B cell (primary cell): Measurements from ENCODE around the gene GEMIN7. TPM values are rescaled to one million over a fixed set of nuclear protein-coding genes. Genes with fewer than 3 reads are reported as not detected.

ENCODE experiments used
- ATAC-seq: fragments of 200-7000 bp; cut with Tn5 transposase; one replicate; pipeline ENCODE4 v1.10.0; 2021; ENCODE audit warnings: low read depth, mild to moderate bottlenecking, moderate number of reproducible peaks, moderate library complexity
- CTCF ChIA-PET: fragments of 350-600 bp; sonication (Branson Sonifier 250); formaldehyde crosslinking; loops from one replicate; lab custom pipeline; 2021; ENCODE audit warnings: antibody characterized with exemption, inconsistent platforms; lab: Charles Lee
- POLR2A ChIA-PET: fragments of 350-600 bp; sonication (Branson Sonifier 250); formaldehyde crosslinking; loops from one replicate; lab custom pipeline; 2021; ENCODE audit warnings: antibody characterized with exemption; lab: Charles Lee
- DNase-seq: peaks from one replicate; pipeline ENCODE4 v3.0.0; 2013
- H2AFZ ChIP-seq: 2 replicates; pipeline ENCODE4 v1.6.1; 2012; ENCODE audit warnings: mild to moderate bottlenecking, low read depth, low read length; ENCODE audit not compliant: insufficient read depth, poor library complexity, severe bottlenecking
- H3K27ac ChIP-seq, 2 donors: 1 replicate in 1 of 2; 2 replicates in 1 of 2; pipeline ENCODE4 v1.5.1; 2012 to 2013; ENCODE audit warnings: low read length in 2 of 2, mild to moderate bottlenecking in 2 of 2, moderate library complexity in 1 of 2
- H3K27me3 ChIP-seq, 4 experiments: fragments of 200-600 bp in 1 of 4; sonication (generic) in 1 of 4; replicated peaks in 1 of 4; 1 replicate in 2 of 4; 2 replicates in 2 of 4; pipeline versions ENCODE4 v1.6.1 to v1.7.0; 2013 to 2016; ENCODE audit warnings: low read length in 3 of 4, mild to moderate bottlenecking in 2 of 4, mixed read lengths in 1 of 4, moderate library complexity in 1 of 4; ENCODE audit not compliant: insufficient read depth in 4 of 4, control insufficient read depth in 3 of 4; ENCODE audit errors: control extremely low read depth in 1 of 4
- H3K36me3 ChIP-seq, 2 experiments: replicated peaks in 1 of 2; 1 replicate in 1 of 2; 2 replicates in 1 of 2; pipeline versions ENCODE4 v1.6.1 to v1.7.1; 2013; ENCODE audit warnings: low read length in 1 of 2; ENCODE audit not compliant: insufficient read depth in 2 of 2, control insufficient read depth in 1 of 2; ENCODE audit errors: control extremely low read depth in 1 of 2, extremely low read depth in 1 of 2
- H3K4me1 ChIP-seq, 2 donors: fragments of 200-600 bp in 1 of 2; sonication (generic) in 1 of 2; 1 replicate in 1 of 2; 2 replicates in 1 of 2; pipeline versions ENCODE4 v1.5.1 to v1.6.1; 2013 to 2017; ENCODE audit warnings: low read length in 2 of 2; ENCODE audit not compliant: control insufficient read depth in 2 of 2, insufficient read depth in 2 of 2
- H3K4me2 ChIP-seq: replicated peaks from 2 replicates; pipeline ENCODE3; 2012; ENCODE audit warnings: mild to moderate bottlenecking, low read depth, low read length; ENCODE audit not compliant: poor library complexity, severe bottlenecking
- H3K4me3 ChIP-seq, 5 experiments: fragments of 200-600 bp in 1 of 5; sonication (generic) in 1 of 5; 1 replicate in 3 of 5; 2 replicates in 2 of 5; pipeline versions ENCODE4 v1.5.1 to v1.7.0; 2011 to 2016; ENCODE audit warnings: low read length in 4 of 5, mild to moderate bottlenecking in 4 of 5, low read depth in 2 of 5, control low read depth in 1 of 5, moderate library complexity in 1 of 5; ENCODE audit not compliant: insufficient read depth in 1 of 5; ENCODE audit errors: control extremely low read depth in 1 of 5, extremely low read depth in 1 of 5
- H3K79me2 ChIP-seq: fragments of 200-600 bp; sonication (generic); one replicate; pipeline ENCODE4 v1.6.0; 2016; ENCODE audit warnings: low read length; ENCODE audit not compliant: control insufficient read depth, insufficient read depth
- H3K9ac ChIP-seq: fragments of 200-600 bp; sonication (generic); 2 replicates; pipeline ENCODE4 v1.6.1; 2017; ENCODE audit warnings: mild to moderate bottlenecking, low read length, moderate library complexity
- H3K9me3 ChIP-seq, 3 donors: one replicate each; pipeline versions ENCODE4 v1.6.1 to v1.7.1; 2013; ENCODE audit warnings: low read length in 2 of 3; ENCODE audit not compliant: control insufficient read depth in 2 of 3, insufficient read depth in 1 of 3; ENCODE audit errors: control extremely low read depth in 1 of 3
- H4K20me1 ChIP-seq: 2 replicates; pipeline ENCODE4 v1.6.0; 2012; ENCODE audit warnings: mild to moderate bottlenecking, low read length; ENCODE audit not compliant: insufficient read depth, control insufficient read depth, poor library complexity, severe bottlenecking
- H3K27ac Mint-ChIP-seq: one replicate; pipeline ENCODE4 v1.8.0; 2021; ENCODE audit warnings: mixed read lengths
- H3K27me3 Mint-ChIP-seq: one replicate; pipeline ENCODE4 v1.8.0; 2021; ENCODE audit warnings: mixed read lengths
- H3K4me1 Mint-ChIP-seq: one replicate; pipeline ENCODE4 v1.8.0; 2021; ENCODE audit warnings: mixed read lengths
- H3K4me3 Mint-ChIP-seq: one replicate; pipeline ENCODE4 v1.8.0; 2021; ENCODE audit warnings: mixed read lengths
- H3K9me3 Mint-ChIP-seq: one replicate; pipeline ENCODE4 v1.8.0; 2022; ENCODE audit warnings: mixed read lengths; ENCODE audit not compliant: insufficient read depth
- EZH2 ChIP-seq: IDR thresholded peaks from 2 replicates; pipeline ENCODE4 v1.6.1; 2012; ENCODE audit warnings: borderline replicate concordance, low read depth, mild to moderate bottlenecking, moderate library complexity, low read length; ENCODE audit not compliant: insufficient read depth, poor library complexity, severe bottlenecking
- WGBS: methylation state at CpG from one replicate; pipeline ENCODE4 v1.1.5; 2013; ENCODE audit warnings: missing lambda C conversion rate; ENCODE audit not compliant: insufficient coverage; 5-methylcytosine and 5-hydroxymethylcytosine counted together
- intact Hi-C: fragments of 100-400 bp; cut with micrococcal nuclease; formaldehyde crosslinking; loops from one replicate; pipeline ENCODE4 v1.10.0; 2022
- polyA plus RNA-seq: library from polyadenylated mRNA; depleted of rRNA; stranded (reverse); fragments of >200 nt; gene quantifications from 2 replicates; pipeline ENCODE4 v1.2.3, GENCODE V29; 2012
- total RNA-seq, 2 donors: library from RNA; stranded (reverse); fragments of 120-200 nt in 1 of 2; gene quantifications; 1 replicate in 1 of 2; 2 replicates in 1 of 2; pipeline versions ENCODE4 v1.2.3 to v1.2.4, GENCODE V29; 2013 to 2022
- TF ChIP-seq, protein P1 (sequence below): fragments of 200-600 bp; IDR thresholded peaks from one replicate; pipeline ENCODE4 v1.8.0; 2022; ENCODE audit warnings: antibody characterized with exemption, mild to moderate bottlenecking

GEMIN7 gene
- total and polyA plus RNA-seq, 2 donors (not counting 1 experiment from before 2014, with no cell fraction given): 43.0 to 89.4 TPM

DNA sequence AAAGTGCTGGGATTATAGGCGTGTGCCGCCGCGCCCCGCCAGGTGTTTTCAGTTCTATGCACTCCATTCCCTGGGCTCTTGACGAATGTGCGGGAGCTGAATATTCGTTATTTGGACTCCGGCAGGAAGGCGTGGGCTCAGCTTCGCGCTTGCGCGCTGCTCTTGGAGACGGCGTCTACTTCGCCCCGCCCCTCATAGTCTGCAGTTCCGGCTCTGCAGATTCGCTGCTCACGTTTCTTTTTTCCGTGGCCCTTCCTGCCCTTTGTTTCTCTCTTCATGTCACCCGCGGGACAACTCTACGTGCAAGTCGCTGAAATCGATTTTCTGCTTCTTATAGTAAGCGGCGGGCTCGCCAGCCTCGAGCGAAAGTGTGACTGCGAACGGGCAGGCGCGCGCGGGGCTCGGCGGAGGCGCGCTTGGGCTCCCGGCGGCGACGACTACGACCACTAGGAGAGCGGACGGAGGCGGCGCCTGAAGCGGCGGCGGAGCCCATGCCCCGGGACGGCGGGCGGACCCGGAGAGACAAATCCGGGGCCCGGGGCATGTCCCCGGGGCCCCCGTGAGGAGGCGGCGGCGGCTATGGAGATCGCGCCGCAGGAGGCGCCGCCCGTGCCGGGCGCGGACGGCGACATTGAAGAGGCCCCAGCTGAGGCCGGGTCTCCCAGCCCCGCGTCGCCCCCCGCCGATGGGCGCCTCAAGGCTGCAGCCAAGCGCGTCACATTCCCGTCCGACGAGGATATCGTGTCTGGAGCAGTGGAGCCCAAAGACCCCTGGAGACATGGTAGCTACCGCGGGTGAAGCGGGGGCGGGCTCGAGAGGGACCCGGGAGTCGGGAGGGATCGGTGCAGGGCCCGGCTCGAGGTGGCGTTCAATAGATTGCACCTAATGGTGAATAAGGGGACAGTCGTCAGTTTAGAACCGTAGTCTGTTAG is 14.0 kb downstream of the GEMIN7 start, which contains the start of gene PPP1R37:
PPP1R37 (plus strand) TSS at position 433 of the 932 bp plus-strand sequence; CDS start at position 580, 147 bp downstream.
- Mint-ChIP-seq H3K4me3 (peak within 1 kb of the TSS; percentile 95), H3K27me3 (no peaks in the 10 kb centered on the region), H3K4me1 (peaks cover 62% of the 10 kb centered on the region), H3K9me3 (peaks cover 3% of the 10 kb centered on the region), H3K27ac (peak within 1 kb of the TSS; percentile 99)
- Histone ChIP-seq H3K79me2 (peaks cover 84% of the 10 kb centered on the region), H3K4me3 (peak within 1 kb of the TSS; percentile 79 to 93 (median 91)), H3K4me2 (peak within 1 kb of the TSS; percentile 88), H3K36me3 (peaks cover 0 to 16% of the 10 kb centered on the region in 2 experiments), H3K4me1 (peaks cover 22 to 44% of the 10 kb centered on the region in 2 donors), H3K27me3 (no peaks in the 10 kb centered on the region), H3K9ac (peak within 1 kb of the TSS; percentile 86), H2AFZ (peak within 1 kb of the TSS; percentile 93), H3K9me3 (peaks cover 0 to 8% (median 0%) of the 10 kb centered on the region in 3 donors), H3K27ac (peak within 1 kb of the TSS; percentile 81 to 98), H4K20me1 (peaks cover 57% of the 10 kb centered on the region)
- ATAC-seq (peak; percentile 67), DNase-seq (peak; percentile 97)
- under 1% methylated on average over 103 of the region's 103 CpGs for WGBS
- POLR2A ChIA-PET: interaction anchor here (0.7 to 2.9 kb wide), 13 partner anchors 10 to 1568 kb away, joined by 3 to 28 read pairs (median 7); partner anchors contain the start of genes BLOC1S3, CLASRP, DACT3 and GEMIN7
- TF ChIP-seq, protein P1, sequence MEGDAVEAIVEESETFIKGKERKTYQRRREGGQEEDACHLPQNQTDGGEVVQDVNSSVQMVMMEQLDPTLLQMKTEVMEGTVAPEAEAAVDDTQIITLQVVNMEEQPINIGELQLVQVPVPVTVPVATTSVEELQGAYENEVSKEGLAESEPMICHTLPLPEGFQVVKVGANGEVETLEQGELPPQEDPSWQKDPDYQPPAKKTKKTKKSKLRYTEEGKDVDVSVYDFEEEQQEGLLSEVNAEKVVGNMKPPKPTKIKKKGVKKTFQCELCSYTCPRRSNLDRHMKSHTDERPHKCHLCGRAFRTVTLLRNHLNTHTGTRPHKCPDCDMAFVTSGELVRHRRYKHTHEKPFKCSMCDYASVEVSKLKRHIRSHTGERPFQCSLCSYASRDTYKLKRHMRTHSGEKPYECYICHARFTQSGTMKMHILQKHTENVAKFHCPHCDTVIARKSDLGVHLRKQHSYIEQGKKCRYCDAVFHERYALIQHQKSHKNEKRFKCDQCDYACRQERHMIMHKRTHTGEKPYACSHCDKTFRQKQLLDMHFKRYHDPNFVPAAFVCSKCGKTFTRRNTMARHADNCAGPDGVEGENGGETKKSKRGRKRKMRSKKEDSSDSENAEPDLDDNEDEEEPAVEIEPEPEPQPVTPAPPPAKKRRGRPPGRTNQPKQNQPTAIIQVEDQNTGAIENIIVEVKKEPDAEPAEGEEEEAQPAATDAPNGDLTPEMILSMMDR: peak; percentile 52
- TF ChIP-seq EZH2: no peak
- intact Hi-C loops: loop anchor here (1.0 to 5.0 kb wide), 5 partner anchors 18 to 203 kb away; partner anchors contain the start of gene CLASRP
- CTCF ChIA-PET: interaction anchor here (0.6 to 2.3 kb wide), 18 partner anchors 10 to 203 kb away, joined by 3 to 13 read pairs (median 4); partner anchors contain the start of genes BLOC1S3, GEMIN7 and TRAPPC6A
